Right forelimb (tissue), 1 donor: ENCODE measurements around the gene LRRTM1.

ENCODE experiments used
- DNase-seq: peaks from one replicate; pipeline ENCODE4 v3.0.0-alpha.2; 2018

LRRTM1 gene

GRCh38 chr2:80303909-80304837 lies at the start of gene LRRTM1:
Gene LRRTM1 (minus strand): TSS chr2:80304752. CDS start chr2:80303819, 933 bp downstream.
- peak; percentile 64 for DNase-seq

- DNase-seq, result no peak
Measured at GRCh38 chr2:80351231-80351630, 46.7 kb upstream of the LRRTM1 start.

- no peak for DNase-seq
Measured at GRCh38 chr2:80348953-80349352, 44.4 kb upstream of the LRRTM1 start.

- no peak for DNase-seq
Measured at GRCh38 chr2:80348078-80348477, 43.5 kb upstream of the LRRTM1 start.

GRCh38 chr2:80340022-80340421 lies 35.5 kb upstream of the LRRTM1 start:
- no peak for DNase-seq

GRCh38 chr2:80338794-80339193 lies 34.2 kb upstream of the LRRTM1 start:
- no peak for DNase-seq

- no peak for DNase-seq
Measured at GRCh38 chr2:80335411-80335810, 30.9 kb upstream of the LRRTM1 start.

GRCh38 chr2:80333886-80334285 lies 29.3 kb upstream of the LRRTM1 start:
- no peak for DNase-seq

- DNase-seq, result no peak
Measured at GRCh38 chr2:80330527-80331450, 26.2 kb upstream of the LRRTM1 start.

GRCh38 chr2:80329491-80329890 lies 24.9 kb upstream of the LRRTM1 start:
- no peak for DNase-seq

- DNase-seq, result no peak
Measured at GRCh38 chr2:80328159-80328571, 23.6 kb upstream of the LRRTM1 start.

- no peak for DNase-seq
Measured at GRCh38 chr2:80326861-80327260, 22.3 kb upstream of the LRRTM1 start.

- no peak for DNase-seq
Measured at GRCh38 chr2:80326214-80326613, 21.7 kb upstream of the LRRTM1 start.

GRCh38 chr2:80324525-80324924 lies 20.0 kb upstream of the LRRTM1 start:
- DNase-seq, result no peak

GRCh38 chr2:80323610-80324009 lies 19.1 kb upstream of the LRRTM1 start:
- no peak for DNase-seq

GRCh38 chr2:80322958-80323357 lies 18.4 kb upstream of the LRRTM1 start:
- no peak for DNase-seq

GRCh38 chr2:80322311-80322920 lies 17.9 kb upstream of the LRRTM1 start:
- no peak for DNase-seq

- no peak for DNase-seq
Measured at GRCh38 chr2:80312282-80312839, 7.8 kb upstream of the LRRTM1 start.

GRCh38 chr2:80311304-80311703 lies 6.8 kb upstream of the LRRTM1 start:
- DNase-seq, result no peak

GRCh38 chr2:80303006-80303908 lies 1.3 kb downstream of the LRRTM1 start:
- DNase-seq, result peak; percentile 54

GRCh38 chr2:80302314-80303005 lies 2.1 kb downstream of the LRRTM1 start:
- DNase-seq, result no peak
